OCI-LY1 (cell line): ENCODE measurements around the gene SQSTM1.
A peak's percentile ranks its signal among the peaks of the same experiment; 100 is the strongest.

Source experiments
- H2AFZ ChIP-seq: fragments of 200-600 bp; sonication (generic), shearing (Covaris generic); 2 replicates; pipeline ENCODE4 v1.6.0; 2014; ENCODE audit warnings: antibody characterized with exemption, mild to moderate bottlenecking, low read length
- H3F3A ChIP-seq: fragments of 200-600 bp; sonication (generic), shearing (Covaris generic); 2 replicates; pipeline ENCODE4 v1.6.0; 2014; ENCODE audit warnings: mild to moderate bottlenecking, antibody characterized with exemption, low read length, moderate library complexity; ENCODE audit not compliant: insufficient read depth
- H3K27ac ChIP-seq: fragments of 200-600 bp; sonication (generic); 2 replicates; pipeline ENCODE4 v1.5.1; 2014; ENCODE audit warnings: low read length, mixed run types, mild to moderate bottlenecking, low read depth; ENCODE audit not compliant: poor library complexity, severe bottlenecking
- H3K27me3 ChIP-seq: fragments of 200-600 bp; sonication (generic); 2 replicates; pipeline ENCODE4 v1.6.0; 2014; ENCODE audit warnings: antibody characterized with exemption, mild to moderate bottlenecking, low read length, moderate library complexity; ENCODE audit not compliant: insufficient read depth
- H3K36me3 ChIP-seq: fragments of 200-600 bp; sonication (generic); 2 replicates; pipeline ENCODE4 v1.6.1; 2014; ENCODE audit warnings: mild to moderate bottlenecking, antibody characterized with exemption, low read length, moderate library complexity, mixed read lengths; ENCODE audit not compliant: insufficient read depth
- H3K4me1 ChIP-seq: fragments of 200-600 bp; sonication (generic); 2 replicates; pipeline ENCODE4 v1.5.1; 2014; ENCODE audit warnings: mild to moderate bottlenecking, low read length, moderate library complexity; ENCODE audit not compliant: insufficient read depth, severe bottlenecking
- H3K4me2 ChIP-seq: fragments of 200-600 bp; sonication (generic), shearing (Covaris generic); 2 replicates; pipeline ENCODE4 v1.6.1; 2014; ENCODE audit warnings: low read length
- H3K4me3 ChIP-seq: fragments of 200-600 bp; sonication (generic); 2 replicates; pipeline ENCODE4 v1.5.1; 2014; ENCODE audit warnings: low read length, low read depth, mild to moderate bottlenecking, mixed read lengths; ENCODE audit not compliant: poor library complexity, severe bottlenecking
- H3K79me2 ChIP-seq: fragments of 200-600 bp; shearing (Covaris generic); 2 replicates; pipeline ENCODE4 v1.6.1; 2016; ENCODE audit warnings: mixed run types, low read length, mixed read lengths; ENCODE audit not compliant: insufficient read depth
- H3K9ac ChIP-seq: fragments of 200-600 bp; sonication (generic), shearing (Covaris generic); 2 replicates; pipeline ENCODE4 v1.6.1; 2014; ENCODE audit warnings: mild to moderate bottlenecking, low read length, mixed read lengths
- H3K9me2 ChIP-seq: fragments of 200-600 bp; sonication (generic), shearing (Covaris generic); 2 replicates; pipeline ENCODE4 v1.6.1; 2014; ENCODE audit warnings: low read depth, mild to moderate bottlenecking, low read length, mixed read lengths
- H3K9me3 ChIP-seq: fragments of 200-600 bp; shearing (Covaris generic); 2 replicates; pipeline ENCODE4 v1.6.1; 2014; ENCODE audit warnings: low read length, mixed read lengths
- H4K20me1 ChIP-seq: fragments of 200-600 bp; sonication (generic), shearing (Covaris generic); 2 replicates; pipeline ENCODE4 v1.6.0; 2016; ENCODE audit warnings: mild to moderate bottlenecking, low read length; ENCODE audit not compliant: insufficient read depth
- EZH2 ChIP-seq: fragments of 200-600 bp; sonication (generic), shearing (Covaris generic); IDR thresholded peaks from 2 replicates; pipeline ENCODE4 v1.8.0; 2017; ENCODE audit warnings: borderline replicate concordance, mixed run types, mild to moderate bottlenecking, antibody characterized with exemption, low read length, moderate library complexity, mixed read lengths
- TF ChIP-seq, protein P1 (sequence below): fragments of 200-600 bp; sonication (generic), shearing (Covaris generic); IDR thresholded peaks from 2 replicates; pipeline ENCODE4 v1.5.1; 2017; ENCODE audit warnings: mild to moderate bottlenecking, antibody characterized with exemption, low read length, moderate library complexity, mixed read lengths

Gene SQSTM1

DNA sequence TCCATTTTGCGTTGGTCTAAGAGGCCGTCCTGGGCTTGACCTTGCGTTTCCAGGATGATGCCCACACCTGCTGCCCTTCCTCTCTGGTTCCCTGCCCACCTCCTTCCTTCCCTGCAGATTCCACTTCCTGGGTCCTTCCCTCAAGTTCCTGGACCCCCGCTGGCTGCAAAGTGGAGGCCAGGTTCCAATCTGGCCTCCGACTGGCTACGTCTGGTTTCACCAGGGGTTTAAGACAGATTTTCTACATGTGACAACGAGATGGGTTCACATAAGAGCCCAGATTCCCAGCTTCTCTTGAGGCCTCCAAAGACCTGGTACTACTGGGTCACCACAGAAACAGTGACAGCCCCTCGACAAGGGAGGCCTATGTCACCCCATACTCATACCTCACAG, 16.2 kb upstream of the SQSTM1 start:
- no peak overlapping the region for H3K4me2 ChIP-seq

DNA sequence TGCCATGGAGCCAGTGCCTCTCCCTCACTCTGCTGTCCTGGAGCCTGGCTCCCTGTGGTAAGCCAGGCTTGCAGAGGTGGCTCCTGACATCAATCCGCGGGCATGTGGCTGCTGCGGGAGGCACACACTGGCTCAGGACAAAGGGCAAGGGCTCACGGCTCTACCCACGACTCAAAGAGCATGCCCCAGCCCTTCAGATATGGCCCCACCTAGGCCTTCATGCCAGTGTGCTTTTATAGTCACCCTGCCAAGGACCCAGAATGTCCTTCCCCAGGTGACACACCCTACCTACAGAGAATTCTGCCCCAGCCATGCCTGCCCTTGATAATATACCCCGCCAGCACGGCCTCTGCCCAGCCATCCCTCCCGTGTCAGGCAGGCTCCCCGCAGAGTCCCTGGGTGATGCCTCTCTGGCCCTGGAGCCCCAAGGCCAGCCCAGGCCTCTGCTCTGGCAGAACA, 15.6 kb upstream of the SQSTM1 start:
- Histone ChIP-seq H3F3A (no peaks in the 10 kb centered on the region), H4K20me1 (no peaks in the 10 kb centered on the region), H3K4me1 (peaks cover 15% of the 10 kb centered on the region), H3K79me2 (no peaks in the 10 kb centered on the region), H3K9ac (peak overlapping the region; percentile 83), H3K4me3 (peak overlapping the region; percentile 76), H2AFZ (no peak overlapping the region), H3K36me3 (no peaks in the 10 kb centered on the region; the same call in 1 of the 2 replicates), H3K27me3 (no peaks in the 10 kb centered on the region), H3K9me2 (no peaks in the 10 kb centered on the region), H3K27ac (no peak overlapping the region), H3K9me3 (no peaks in the 10 kb centered on the region), H3K4me2 (peak overlapping the region; percentile 84)
- TF ChIP-seq, protein P1, sequence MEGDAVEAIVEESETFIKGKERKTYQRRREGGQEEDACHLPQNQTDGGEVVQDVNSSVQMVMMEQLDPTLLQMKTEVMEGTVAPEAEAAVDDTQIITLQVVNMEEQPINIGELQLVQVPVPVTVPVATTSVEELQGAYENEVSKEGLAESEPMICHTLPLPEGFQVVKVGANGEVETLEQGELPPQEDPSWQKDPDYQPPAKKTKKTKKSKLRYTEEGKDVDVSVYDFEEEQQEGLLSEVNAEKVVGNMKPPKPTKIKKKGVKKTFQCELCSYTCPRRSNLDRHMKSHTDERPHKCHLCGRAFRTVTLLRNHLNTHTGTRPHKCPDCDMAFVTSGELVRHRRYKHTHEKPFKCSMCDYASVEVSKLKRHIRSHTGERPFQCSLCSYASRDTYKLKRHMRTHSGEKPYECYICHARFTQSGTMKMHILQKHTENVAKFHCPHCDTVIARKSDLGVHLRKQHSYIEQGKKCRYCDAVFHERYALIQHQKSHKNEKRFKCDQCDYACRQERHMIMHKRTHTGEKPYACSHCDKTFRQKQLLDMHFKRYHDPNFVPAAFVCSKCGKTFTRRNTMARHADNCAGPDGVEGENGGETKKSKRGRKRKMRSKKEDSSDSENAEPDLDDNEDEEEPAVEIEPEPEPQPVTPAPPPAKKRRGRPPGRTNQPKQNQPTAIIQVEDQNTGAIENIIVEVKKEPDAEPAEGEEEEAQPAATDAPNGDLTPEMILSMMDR, result no peak
- TF ChIP-seq EZH2, result no peak

More for the DNA sequence above, 16.2 kb upstream of the SQSTM1 start:
- H3K9me3 ChIP-seq, result no peaks in the 10 kb centered on the region
- no peak overlapping the region for H3K4me3 ChIP-seq
- H3K27me3 ChIP-seq, result no peaks in the 10 kb centered on the region
- H3K4me1 ChIP-seq, result peaks cover 15% of the 10 kb centered on the region
- no peaks in the 10 kb centered on the region for H4K20me1 ChIP-seq
- H3K9ac ChIP-seq, result no peak overlapping the region
- peaks cover 3% of the 10 kb centered on the region for H3K36me3 ChIP-seq
- no peaks in the 10 kb centered on the region for H3K79me2 ChIP-seq
- no peak overlapping the region for H2AFZ ChIP-seq
- TF ChIP-seq, protein P1, result no peak
- no peak for TF ChIP-seq EZH2
- H3K9me2 ChIP-seq, result no peaks in the 10 kb centered on the region
- no peak overlapping the region for H3K27ac ChIP-seq
- no peaks in the 10 kb centered on the region for H3F3A ChIP-seq

DNA sequence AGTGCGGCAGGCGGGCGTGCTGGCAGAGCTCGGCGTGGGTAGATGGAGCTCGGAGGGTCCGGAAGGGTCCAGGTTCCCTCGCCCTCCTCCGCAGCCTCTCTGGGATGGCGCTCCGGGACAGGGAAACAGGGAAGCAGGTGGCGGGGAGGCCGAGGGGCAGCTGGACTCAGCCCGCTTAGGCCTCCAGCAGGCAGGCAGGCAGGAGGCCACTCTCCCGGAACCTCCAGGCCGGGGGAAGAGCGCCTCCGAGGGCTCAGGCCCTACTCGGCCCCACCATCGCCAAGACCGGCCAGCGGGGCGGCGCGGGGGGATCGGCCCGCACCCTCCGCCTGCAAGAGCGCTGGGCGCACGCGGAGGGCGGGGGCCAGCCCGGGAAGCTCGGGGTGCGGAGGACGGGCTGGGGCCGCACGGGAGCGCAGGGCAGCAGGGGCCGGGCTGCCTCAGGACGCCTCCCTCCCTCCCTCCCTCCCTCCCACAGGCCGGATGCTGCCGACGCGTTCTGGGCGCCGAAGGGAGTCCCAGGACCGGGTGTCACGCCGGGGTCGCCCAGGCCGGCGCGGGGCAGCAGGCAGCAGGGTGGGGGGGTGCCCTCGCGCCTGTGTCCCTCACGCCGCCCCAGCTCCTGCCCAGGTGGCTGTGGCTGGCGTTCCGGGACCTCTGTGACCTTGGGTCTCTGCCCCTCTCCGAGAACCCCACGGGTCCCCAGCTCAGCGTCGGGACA, 15.0 kb upstream of the SQSTM1 start:
- no peaks in the 10 kb centered on the region for H3K9me3 ChIP-seq
- no peaks in the 10 kb centered on the region for H3K79me2 ChIP-seq
- no peaks in the 10 kb centered on the region for H4K20me1 ChIP-seq
- no peaks in the 10 kb centered on the region for H3K27me3 ChIP-seq
- H3F3A ChIP-seq, result no peaks in the 10 kb centered on the region
- H3K4me1 ChIP-seq, result peaks cover 15% of the 10 kb centered on the region
- TF ChIP-seq, protein P1, result no peak
- TF ChIP-seq EZH2, result no peak
- no peak overlapping the region for H2AFZ ChIP-seq
- no peaks in the 10 kb centered on the region; the same call in 1 of the 2 replicates for H3K36me3 ChIP-seq
- H3K4me2 ChIP-seq, result peak overlapping the region; percentile 84
- H3K9ac ChIP-seq, result peak overlapping the region; percentile 83
- no peaks in the 10 kb centered on the region for H3K9me2 ChIP-seq
- no peak overlapping the region for H3K27ac ChIP-seq
- H3K4me3 ChIP-seq, result peak overlapping the region; percentile 76
